Pancreas (tissue), 10 donors: ENCODE results near the gene DSCAML1. TPM values are rescaled to one million over a fixed set of nuclear protein-coding genes. Genes with fewer than 3 reads are reported as not detected.
A peak's percentile ranks its signal among the peaks of the same experiment; 100 is the strongest.

Source experiments
- ATAC-seq, 4 donors: fragments of 200-7000 bp; cut with Tn5 transposase; one replicate each; pipeline versions ENCODE4 v1.8.0 to v1.9.1; 2020; ENCODE audit warnings: mild to moderate bottlenecking in 4 of 4, moderate library complexity in 4 of 4
- DNase-seq, 6 donors: peaks; one replicate each; pipeline ENCODE4 v3.0.0-alpha.2; 2020
- FAIRE-seq: peaks from 2 replicates; lab custom pipeline; 2012; peaks lifted over from hg19 to GRCh38; lab: Jason Lieb, UNC
- H3K27ac ChIP-seq, 4 donors: fragments of 200-600 bp; sonication (generic); 1 replicate in 3 of 4; 2 replicates in 1 of 4; pipeline versions ENCODE4 v1.5.0 to v1.8.0; 2020
- H3K27me3 ChIP-seq, 4 donors: fragments of 200-600 bp; one replicate each; pipeline ENCODE4 v1.8.0; 2021
- H3K36me3 ChIP-seq, 3 donors: fragments of 200-600 bp; sonication (generic) in 1 of 3; one replicate each; pipeline versions ENCODE4 v1.5.0 to v1.8.0; 2020 to 2021
- H3K4me1 ChIP-seq, 3 donors: fragments of 200-600 bp; one replicate each; pipeline ENCODE4 v1.8.0; 2021
- H3K4me3 ChIP-seq, 4 donors: fragments of 200-600 bp; sonication (generic) in 2 of 4; one replicate each; pipeline versions ENCODE4 v1.5.0 to v1.8.0; 2020 to 2021
- H3K9me3 ChIP-seq, 4 donors: fragments of 200-600 bp; one replicate each; pipeline ENCODE4 v1.8.0; 2021
- CTCF ChIP-seq, 4 donors: fragments of 200-600 bp; sonication (generic) in 3 of 4; IDR thresholded peaks; one replicate each; pipeline versions ENCODE4 v1.5.0 to v1.8.0; 2021; ENCODE audit warnings: antibody characterized with exemption in 4 of 4
- WGBS, 2 donors: extraction: QIAGEN DNeasy Blood & Tissue Kit; methylation state at CpG; one replicate each; pipeline ENCODE4 v1.1.7; 2013; 5-methylcytosine and 5-hydroxymethylcytosine counted together
- intact Hi-C, 3 donors: fragments of 100-400 bp; cut with DNase I; formaldehyde crosslinking; loops; one replicate each; pipeline versions ENCODE4 v1.11.1 to v1.14.2; 2022
- polyA plus RNA-seq, 2 donors: library from polyadenylated mRNA; stranded (reverse); fragments of 200-250 nt; gene quantifications; one replicate each; pipeline ENCODE4 v1.2.3, GENCODE V29; 2013
- total RNA-seq, 6 donors: library from RNA; stranded (reverse); fragmentation: NEBNext Ultra II Directional in 4 of 6; extraction: Animal tissue kit (Norgen Biotek cat#: 25700) in 4 of 6; gene quantifications; one replicate each; pipeline versions ENCODE4 v1.2.1 to v1.2.4, GENCODE V29; 2021 to 2023
- donor health status: healthy with polysubstance abuse.
- donor health status: DM: no; HTN: no; CAD: no; lungs with moderate emphysema.
- donor health status: DM: no; HTN: no; CAD: no.
- donor health status: control.
- donor health status: control.
- donor health status: Bipolar disorder and iron deficiency.
- donor health status: DM: yes; HTN: yes; CAD: no.
- donor health status: DM: no; HTN: no; CAD: no.
- donor health status: DM: no; HTN: no; CAD: no.
- donor health status: DM: yes; HTN: yes; CAD: no.

DSCAML1 gene
- total and polyA plus RNA-seq, 8 donors, result 0.69 to 2.7 (median 1.8) TPM

DNA sequence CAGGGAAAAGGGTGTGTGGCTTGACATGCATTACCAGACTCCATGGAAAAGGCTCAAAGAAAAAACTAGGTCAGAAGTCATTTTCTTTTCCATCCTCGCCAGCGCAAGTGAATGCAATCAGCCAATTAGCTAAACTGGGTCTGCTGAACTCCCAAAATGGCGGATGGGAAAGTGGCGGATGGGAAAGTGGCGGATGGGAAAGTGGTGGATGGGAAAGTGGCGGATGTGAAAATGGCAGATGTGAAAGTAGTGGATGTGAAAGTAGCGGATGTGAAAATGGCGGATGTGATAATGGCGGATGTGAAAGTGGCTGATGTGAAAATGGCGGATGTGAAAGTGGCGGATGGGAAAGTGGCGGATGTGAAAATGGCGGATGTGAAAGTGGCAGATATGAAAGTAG lies 311.0 kb downstream of the DSCAML1 start:
- H3K4me1 ChIP-seq, result no peaks in the 10 kb centered on the region
- FAIRE-seq (no peak), DNase-seq (no peak), ATAC-seq (no peak)
- WGBS, 2 donors, result 96% methylated on average over 13 of the region's 13 CpGs
- no peak for TF ChIP-seq CTCF (IDR thresholded peaks at IDR 0.05)
- no peaks in the 10 kb centered on the region for H3K9me3 ChIP-seq
- H3K4me3 ChIP-seq, result no peak overlapping the region
- intact Hi-C loops, result no loop called here
- H3K27me3 ChIP-seq, result no peaks in the 10 kb centered on the region
- H3K36me3 ChIP-seq, result no peaks in the 10 kb centered on the region
- H3K27ac ChIP-seq, result no peak overlapping the region

- ATAC-seq (no peak), FAIRE-seq (no peak), DNase-seq (peak in 1 of 6 donors; percentile 30)
- intact Hi-C loops, result no loop called here
- 52 to 54% methylated on average over 9 of the region's 9 CpGs for WGBS, 2 donors
- H3K27ac ChIP-seq, result no peak overlapping the region
- no peaks in the 10 kb centered on the region for H3K27me3 ChIP-seq
- TF ChIP-seq CTCF (IDR thresholded peaks at IDR 0.05), result no peak
- H3K36me3 ChIP-seq, result no peaks in the 10 kb centered on the region
- no peaks in the 10 kb centered on the region for H3K9me3 ChIP-seq
- H3K4me1 ChIP-seq, result no peaks in the 10 kb centered on the region
- H3K4me3 ChIP-seq, result no peak overlapping the region
These were observed 312.9 kb downstream of the DSCAML1 start for GRCh38 chr11:117484156-117484555.

DNA sequence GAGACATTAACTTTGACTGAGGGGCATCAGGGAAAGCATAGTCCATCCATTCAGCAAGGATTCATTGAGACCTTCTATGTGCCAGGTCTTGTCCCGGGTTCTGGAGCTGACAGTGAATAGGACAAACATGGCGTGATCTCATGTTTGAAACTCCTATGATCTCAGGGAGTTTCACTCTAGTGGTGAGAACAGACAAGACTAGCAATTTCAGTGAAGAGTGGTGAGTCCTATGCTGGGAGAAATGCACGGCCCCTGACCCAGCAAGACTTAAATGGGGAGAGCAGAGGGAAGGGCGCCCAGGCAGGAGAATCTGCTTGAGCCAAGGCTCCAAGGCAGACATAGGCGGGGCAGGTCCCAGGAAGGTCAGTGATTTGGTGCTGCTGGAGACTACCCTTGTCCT lies 313.6 kb downstream of the DSCAML1 start:
- no peak for FAIRE-seq
- ATAC-seq, result no peak
- no peak overlapping the region for H3K4me3 ChIP-seq
- no peak overlapping the region for H3K27ac ChIP-seq
- no peaks in the 10 kb centered on the region for H3K36me3 ChIP-seq
- DNase-seq, result peak in 1 of 6 donors; percentile 29
- no peaks in the 10 kb centered on the region for H3K27me3 ChIP-seq
- WGBS, 2 donors, result 69 to 77% methylated on average over 5 of the region's 5 CpGs
- intact Hi-C loops, result no loop called here
- no peak for TF ChIP-seq CTCF (IDR thresholded peaks at IDR 0.05)
- no peaks in the 10 kb centered on the region for H3K4me1 ChIP-seq
- no peaks in the 10 kb centered on the region for H3K9me3 ChIP-seq

DNA sequence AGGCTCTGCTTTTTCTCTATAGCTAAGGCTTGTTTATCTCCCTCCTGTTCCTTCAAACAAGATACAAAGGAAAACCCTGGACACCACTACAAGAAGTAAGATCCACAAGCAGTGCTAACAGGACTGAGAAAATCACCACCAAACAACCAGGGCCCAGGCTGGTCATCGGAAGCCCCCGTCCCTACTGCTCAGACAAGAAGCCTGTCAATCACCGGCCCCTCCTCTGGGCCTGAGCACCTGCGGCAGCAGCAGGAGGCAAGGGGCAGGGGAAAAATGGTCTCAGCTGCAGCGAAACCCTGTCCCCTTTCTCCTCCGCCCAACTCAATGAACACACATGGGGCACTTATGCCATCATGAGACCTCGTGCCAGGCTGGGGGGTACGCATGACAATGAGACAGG lies 314.1 kb downstream of the DSCAML1 start:
- Histone ChIP-seq H3K4me3 (no peak overlapping the region), H3K27me3 (no peaks in the 10 kb centered on the region), H3K9me3 (no peaks in the 10 kb centered on the region), H3K36me3 (no peaks in the 10 kb centered on the region), H3K27ac (no peak overlapping the region), H3K4me1 (no peaks in the 10 kb centered on the region)
- FAIRE-seq, result no peak
- TF ChIP-seq CTCF (IDR thresholded peaks at IDR 0.05), result no peak
- intact Hi-C loops, result no loop called here
- no peak for DNase-seq
- ATAC-seq, result no peak
- WGBS, 2 donors, result 69 to 80% methylated on average over 8 of the region's 8 CpGs

DNA sequence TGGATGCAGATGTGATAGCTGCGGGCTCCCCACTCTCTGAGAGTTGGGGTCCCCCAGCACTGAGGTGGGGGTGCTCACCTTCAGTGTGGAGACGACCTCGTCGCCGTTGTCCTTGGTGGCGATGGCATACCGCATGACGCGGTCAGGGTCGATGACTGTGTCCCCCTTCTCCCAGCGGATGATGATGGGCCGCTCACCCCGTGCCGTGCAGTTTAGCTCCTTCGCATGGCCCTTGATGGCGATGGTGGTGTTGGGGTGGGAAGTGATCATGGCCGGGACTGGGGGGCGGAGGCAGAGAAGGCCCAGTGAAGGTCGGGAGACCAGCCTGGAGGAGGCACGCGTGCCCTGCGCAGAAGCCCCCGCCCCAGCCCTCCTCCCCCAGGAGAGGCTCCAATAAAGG lies 315.1 kb downstream of the DSCAML1 start:
- TF ChIP-seq CTCF (IDR thresholded peaks at IDR 0.05), result no peak
- no peaks in the 10 kb centered on the region for H3K9me3 ChIP-seq
- H3K4me3 ChIP-seq, result no peak overlapping the region
- no peaks in the 10 kb centered on the region for H3K4me1 ChIP-seq
- intact Hi-C loops, result no loop called here
- H3K36me3 ChIP-seq, result no peaks in the 10 kb centered on the region
- ATAC-seq (no peak), DNase-seq (no peak), FAIRE-seq (no peak)
- no peak overlapping the region for H3K27ac ChIP-seq
- H3K27me3 ChIP-seq, result no peaks in the 10 kb centered on the region
- 81 to 93% methylated on average over 23 of the region's 23 CpGs for WGBS, 2 donors
